ENCODE results near the gene TFF1.

DNA sequence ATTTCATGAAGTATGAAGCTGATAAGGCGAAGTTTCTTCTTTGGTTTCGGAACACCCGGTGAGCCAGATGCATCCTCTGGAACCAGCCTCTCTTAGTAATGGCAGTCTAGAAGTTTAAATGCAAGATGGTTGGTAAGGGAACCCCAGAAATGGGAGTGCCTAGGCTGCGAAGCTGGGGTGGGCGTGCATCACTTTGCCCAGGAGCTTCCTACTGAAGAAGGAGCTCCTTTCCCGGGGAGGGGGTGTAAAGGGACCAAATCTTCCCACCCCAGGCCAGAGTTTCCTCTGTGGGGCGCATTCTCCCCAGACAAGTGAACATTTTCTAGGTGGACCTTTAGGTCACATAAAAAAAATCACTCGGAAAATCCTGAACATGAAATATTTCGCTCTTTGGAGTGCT is 19.9 kb downstream of the TFF1 start:
- TF ChIP-seq RARB (CRISPR knock-in tag; IDR thresholded peaks at IDR 0.05) (no peak), ARNTL (CRISPR knock-in tag; IDR thresholded peaks at IDR 0.05; ENCODE audit: borderline replicate concordance, low read depth) (no peak), ISL1 (CRISPR knock-in tag; IDR thresholded peaks at IDR 0.05) (no peak), TOX (CRISPR knock-in tag; IDR thresholded peaks at IDR 0.05; ENCODE audit: borderline replicate concordance) (no peak), ZNF70 (CRISPR knock-in tag; IDR thresholded peaks at IDR 0.05) (no peak), PATZ1 (CRISPR knock-in tag; IDR thresholded peaks at IDR 0.05; ENCODE audit: borderline replicate concordance) (no peak), OSR1 (CRISPR knock-in tag; IDR thresholded peaks at IDR 0.05) (no peak)
- TF ChIP-seq, protein P1, sequence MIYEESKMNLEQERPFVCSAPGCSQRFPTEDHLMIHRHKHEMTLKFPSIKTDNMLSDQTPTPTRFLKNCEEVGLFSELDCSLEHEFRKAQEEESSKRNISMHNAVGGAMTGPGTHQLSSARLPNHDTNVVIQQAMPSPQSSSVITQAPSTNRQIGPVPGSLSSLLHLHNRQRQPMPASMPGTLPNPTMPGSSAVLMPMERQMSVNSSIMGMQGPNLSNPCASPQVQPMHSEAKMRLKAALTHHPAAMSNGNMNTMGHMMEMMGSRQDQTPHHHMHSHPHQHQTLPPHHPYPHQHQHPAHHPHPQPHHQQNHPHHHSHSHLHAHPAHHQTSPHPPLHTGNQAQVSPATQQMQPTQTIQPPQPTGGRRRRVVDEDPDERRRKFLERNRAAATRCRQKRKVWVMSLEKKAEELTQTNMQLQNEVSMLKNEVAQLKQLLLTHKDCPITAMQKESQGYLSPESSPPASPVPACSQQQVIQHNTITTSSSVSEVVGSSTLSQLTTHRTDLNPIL (CRISPR knock-in tag; IDR thresholded peaks at IDR 0.05; ENCODE audit: low read depth), result no peak
- TF ChIP-seq, protein P2, sequence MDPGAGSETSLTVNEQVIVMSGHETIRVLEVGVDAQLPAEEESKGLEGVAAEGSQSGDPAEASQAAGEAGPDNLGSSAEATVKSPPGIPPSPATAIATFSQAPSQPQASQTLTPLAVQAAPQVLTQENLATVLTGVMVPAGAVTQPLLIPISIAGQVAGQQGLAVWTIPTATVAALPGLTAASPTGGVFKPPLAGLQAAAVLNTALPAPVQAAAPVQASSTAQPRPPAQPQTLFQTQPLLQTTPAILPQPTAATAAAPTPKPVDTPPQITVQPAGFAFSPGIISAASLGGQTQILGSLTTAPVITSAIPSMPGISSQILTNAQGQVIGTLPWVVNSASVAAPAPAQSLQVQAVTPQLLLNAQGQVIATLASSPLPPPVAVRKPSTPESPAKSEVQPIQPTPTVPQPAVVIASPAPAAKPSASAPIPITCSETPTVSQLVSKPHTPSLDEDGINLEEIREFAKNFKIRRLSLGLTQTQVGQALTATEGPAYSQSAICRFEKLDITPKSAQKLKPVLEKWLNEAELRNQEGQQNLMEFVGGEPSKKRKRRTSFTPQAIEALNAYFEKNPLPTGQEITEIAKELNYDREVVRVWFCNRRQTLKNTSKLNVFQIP (CRISPR knock-in tag; IDR thresholded peaks at IDR 0.05; ENCODE audit: borderline replicate concordance, low read depth), result no peak
- TF ChIP-seq, protein P3, sequence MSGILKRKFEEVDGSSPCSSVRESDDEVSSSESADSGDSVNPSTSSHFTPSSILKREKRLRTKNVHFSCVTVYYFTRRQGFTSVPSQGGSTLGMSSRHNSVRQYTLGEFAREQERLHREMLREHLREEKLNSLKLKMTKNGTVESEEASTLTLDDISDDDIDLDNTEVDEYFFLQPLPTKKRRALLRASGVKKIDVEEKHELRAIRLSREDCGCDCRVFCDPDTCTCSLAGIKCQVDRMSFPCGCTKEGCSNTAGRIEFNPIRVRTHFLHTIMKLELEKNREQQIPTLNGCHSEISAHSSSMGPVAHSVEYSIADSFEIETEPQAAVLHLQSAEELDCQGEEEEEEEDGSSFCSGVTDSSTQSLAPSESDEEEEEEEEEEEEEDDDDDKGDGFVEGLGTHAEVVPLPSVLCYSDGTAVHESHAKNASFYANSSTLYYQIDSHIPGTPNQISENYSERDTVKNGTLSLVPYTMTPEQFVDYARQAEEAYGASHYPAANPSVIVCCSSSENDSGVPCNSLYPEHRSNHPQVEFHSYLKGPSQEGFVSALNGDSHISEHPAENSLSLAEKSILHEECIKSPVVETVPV (CRISPR knock-in tag; IDR thresholded peaks at IDR 0.05), result no peak

All from SK-N-SH treated with all-trans-retinoic acid at 6 μM for 48 hours (cell line).